ENCODE measurements around the gene YPEL5.

YPEL5 gene

GRCh38 chr2:30203156-30203555 is 56.3 kb downstream of the YPEL5 start:
- no peak for DNase-seq (ENCODE audit: low read depth in 2 of 2)

DNA sequence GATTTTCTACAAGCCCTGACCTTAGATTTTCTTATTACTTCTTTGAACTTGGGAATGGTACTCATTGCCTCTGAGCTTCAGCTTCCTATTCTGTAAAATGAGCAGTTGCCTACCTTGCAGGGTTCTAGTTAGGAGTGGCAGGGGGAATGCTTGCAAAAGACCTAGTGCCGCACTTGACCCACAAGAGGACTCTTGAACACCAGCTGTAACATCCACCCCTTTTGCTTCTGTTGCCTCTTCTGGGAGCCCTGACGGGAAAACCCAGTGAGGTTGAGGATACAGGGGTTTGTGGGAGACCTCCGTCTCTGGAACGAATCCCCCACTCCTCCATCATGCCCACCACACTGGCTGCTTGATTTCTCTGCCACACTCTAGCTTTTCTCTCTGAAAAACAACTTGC is 57.5 kb downstream of the YPEL5 start:
- DNase-seq (ENCODE audit: low read depth in 2 of 2), result no peak

DNA sequence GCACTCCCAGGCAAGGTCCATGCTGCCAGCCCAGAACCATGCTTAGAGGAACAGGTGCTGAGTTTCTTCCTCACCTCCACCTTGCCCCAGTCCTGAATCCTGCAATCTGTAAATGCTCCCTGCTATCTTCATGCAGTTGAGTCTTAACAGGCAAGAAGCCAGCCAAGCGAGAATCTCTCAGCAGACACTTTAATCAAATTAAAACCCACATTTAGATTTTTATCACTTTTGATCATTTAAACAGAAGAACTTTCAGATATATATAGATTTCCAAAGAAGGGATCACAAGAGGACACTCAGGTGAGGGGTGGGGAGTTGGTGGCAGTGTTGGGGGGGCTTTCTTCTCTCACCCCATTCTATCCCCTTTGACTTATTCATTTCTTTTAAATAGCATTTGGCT is 58.6 kb downstream of the YPEL5 start:
- DNase-seq (ENCODE audit: low read depth in 2 of 2), result no peak

DNA sequence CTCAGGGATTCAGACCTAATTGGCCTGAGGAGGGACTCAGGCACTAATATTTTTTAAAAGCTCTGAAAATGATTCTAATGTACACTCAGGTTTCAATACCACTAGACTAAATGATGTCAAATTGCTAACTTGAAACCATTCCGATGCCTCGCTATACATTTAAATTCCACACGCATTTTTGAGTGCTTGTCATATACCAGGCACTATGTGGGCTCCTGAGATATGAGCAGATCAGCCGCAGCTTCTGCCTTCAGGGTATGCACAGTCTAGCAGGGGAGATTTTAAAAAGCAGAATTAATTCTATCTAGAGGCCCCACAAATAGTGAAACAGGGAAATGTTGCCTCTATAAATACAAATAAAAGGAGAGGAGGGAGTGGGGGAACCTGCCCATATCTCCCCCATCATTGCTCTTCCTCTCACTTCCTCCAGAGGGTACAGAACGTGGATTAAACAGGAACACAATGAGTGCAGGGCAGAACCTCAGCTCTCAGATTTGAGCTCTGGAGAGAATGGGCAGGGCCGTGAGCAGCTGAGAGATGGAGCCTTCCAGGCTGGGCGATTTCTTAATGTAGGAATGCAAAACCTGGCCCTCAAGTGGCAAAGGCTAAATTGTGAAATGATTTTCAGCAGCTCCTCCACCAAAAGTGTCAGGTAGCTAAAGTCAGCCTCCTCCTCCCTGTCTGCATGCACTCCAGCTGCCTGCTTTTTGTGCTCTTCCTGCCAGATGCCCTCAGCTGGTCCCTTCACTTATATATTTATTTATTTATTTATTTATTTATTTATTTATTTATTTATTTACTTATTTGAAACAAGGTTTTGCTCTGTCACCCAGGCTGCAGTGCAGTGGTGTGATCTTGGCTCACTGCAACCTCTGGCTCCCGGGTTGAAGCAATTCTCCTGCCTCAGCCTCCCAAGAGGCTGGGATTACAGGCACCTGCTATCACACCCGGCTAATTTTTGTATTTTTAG is 59.9 kb downstream of the YPEL5 start:
- no peak for DNase-seq (ENCODE audit: low read depth in 2 of 2)

GRCh38 chr2:30208453-30208852 is 61.6 kb downstream of the YPEL5 start:
- DNase-seq (ENCODE audit: low read depth in 2 of 2), result no peak

- DNase-seq (ENCODE audit: low read depth in 2 of 2), result no peak
These were observed 62.4 kb downstream of the YPEL5 start for GRCh38 chr2:30209227-30209626.
